SJCRH30 (cell line): ENCODE data around the gene ALPK1. TPM values are rescaled to one million over a fixed set of nuclear protein-coding genes. Genes with fewer than 3 reads are reported as not detected.

ENCODE experiments used
- DNase-seq, 2 experiments: peaks; one replicate each; pipeline ENCODE4 v3.0.0-alpha.2; 2015 to 2020
- H3K27ac ChIP-seq: fragments of 250-450 bp; sonication (Bioruptor Pico); 2 replicates; pipeline ENCODE4 v1.5.1; 2020; ENCODE audit warnings: mild to moderate bottlenecking, moderate library complexity
- H3K27me3 ChIP-seq: fragments of 250-450 bp; sonication (Bioruptor Pico); 2 replicates; pipeline ENCODE4 v1.5.1; 2020; ENCODE audit warnings: mild to moderate bottlenecking, moderate library complexity
- H3K36me3 ChIP-seq: fragments of 250-450 bp; sonication (Bioruptor Pico); 2 replicates; pipeline ENCODE4 v1.5.1; 2020; ENCODE audit warnings: mild to moderate bottlenecking, moderate library complexity
- H3K4me1 ChIP-seq: fragments of 250-450 bp; sonication (Bioruptor Pico); 2 replicates; pipeline ENCODE4 v1.5.1; 2020; ENCODE audit warnings: mild to moderate bottlenecking, moderate library complexity
- H3K4me3 ChIP-seq: fragments of 250-450 bp; sonication (Bioruptor Pico); 2 replicates; pipeline ENCODE4 v1.5.1; 2020; ENCODE audit warnings: mild to moderate bottlenecking, moderate library complexity
- H3K9me3 ChIP-seq: fragments of 250-450 bp; sonication (Bioruptor Pico); replicated peaks from 2 replicates; pipeline ENCODE4 v1.5.1; 2020; ENCODE audit warnings: mild to moderate bottlenecking, moderate library complexity
- total RNA-seq: library from RNA; depleted of rRNA; stranded (reverse); fragments of >200 nt; shearing (Covaris generic); gene quantifications from 2 replicates; pipeline ENCODE4 v1.2.3, GENCODE V29; 2014; rRNA removed

Gene ALPK1
- total RNA-seq: 5.0 and 5.1 TPM in 2 replicates

- Histone ChIP-seq H3K27me3 (no peaks in the 10 kb centered on the region), H3K4me1 (no peaks in the 10 kb centered on the region), H3K4me3 (peak within 1 kb of the TSS; percentile 50), H3K27ac (no peak within 1 kb of the TSS), H3K9me3 (no peaks in the 10 kb centered on the region), H3K36me3 (no peaks in the 10 kb centered on the region)
- DNase-seq: peak; percentile 18 to 77
These were observed at the start of gene ALPK1 for GRCh38 chr4:112296949-112297880. Gene ALPK1, plus strand, starts transcription at chr4:112297369.

- Histone ChIP-seq H3K36me3 (peaks cover 7% of the 10 kb centered on the region; the same call in 1 of the 2 replicates), H3K9me3 (no peaks in the 10 kb centered on the region), H3K4me3 (no peak overlapping the region), H3K27me3 (no peaks in the 10 kb centered on the region), H3K27ac (no peak overlapping the region), H3K4me1 (no peaks in the 10 kb centered on the region)
- DNase-seq: no peak
These were observed 46.0 kb upstream of the ALPK1 start for GRCh38 chr4:112251019-112251643.

GRCh38 chr4:112252234-112252633 is 44.9 kb upstream of the ALPK1 start:
- H3K9me3 ChIP-seq: no peaks in the 10 kb centered on the region
- H3K27ac ChIP-seq: no peak overlapping the region
- no peak overlapping the region for H3K4me3 ChIP-seq
- no peaks in the 10 kb centered on the region for H3K4me1 ChIP-seq
- peaks cover 4% of the 10 kb centered on the region; the same call in 1 of the 2 replicates for H3K36me3 ChIP-seq
- H3K27me3 ChIP-seq: no peaks in the 10 kb centered on the region
- no peak for DNase-seq

GRCh38 chr4:112253382-112254000 is 43.7 kb upstream of the ALPK1 start:
- Histone ChIP-seq H3K9me3 (no peaks in the 10 kb centered on the region), H3K27me3 (no peaks in the 10 kb centered on the region), H3K36me3 (peaks cover 4% of the 10 kb centered on the region; the same call in 1 of the 2 replicates), H3K27ac (no peak overlapping the region), H3K4me3 (no peak overlapping the region), H3K4me1 (no peaks in the 10 kb centered on the region)
- DNase-seq: no peak

- Histone ChIP-seq H3K4me3 (no peak overlapping the region), H3K27ac (no peak overlapping the region), H3K36me3 (peaks cover 18% of the 10 kb centered on the region), H3K9me3 (no peaks in the 10 kb centered on the region), H3K27me3 (no peaks in the 10 kb centered on the region), H3K4me1 (no peaks in the 10 kb centered on the region)
- DNase-seq: no peak
These were observed 40.1 kb upstream of the ALPK1 start for GRCh38 chr4:112257098-112257497.

GRCh38 chr4:112266823-112267222 is 30.3 kb upstream of the ALPK1 start:
- Histone ChIP-seq H3K4me1 (no peaks in the 10 kb centered on the region), H3K4me3 (no peak overlapping the region), H3K27me3 (no peaks in the 10 kb centered on the region), H3K27ac (no peak overlapping the region), H3K9me3 (no peaks in the 10 kb centered on the region), H3K36me3 (peaks cover 38% of the 10 kb centered on the region)
- peak in 1 of 2 experiments; percentile 10 for DNase-seq

GRCh38 chr4:112270051-112270450 is 27.1 kb upstream of the ALPK1 start:
- Histone ChIP-seq H3K4me3 (no peak overlapping the region), H3K9me3 (no peaks in the 10 kb centered on the region), H3K36me3 (peaks cover 37% of the 10 kb centered on the region), H3K4me1 (no peaks in the 10 kb centered on the region), H3K27me3 (no peaks in the 10 kb centered on the region), H3K27ac (no peak overlapping the region)
- DNase-seq: no peak

GRCh38 chr4:112270640-112271421 is 26.3 kb upstream of the ALPK1 start:
- H3K4me1 ChIP-seq: no peaks in the 10 kb centered on the region
- H3K4me3 ChIP-seq: no peak overlapping the region
- H3K36me3 ChIP-seq: peaks cover 29% of the 10 kb centered on the region
- no peaks in the 10 kb centered on the region for H3K27me3 ChIP-seq
- no peak for DNase-seq
- no peaks in the 10 kb centered on the region for H3K9me3 ChIP-seq
- no peak overlapping the region for H3K27ac ChIP-seq

- no peak overlapping the region for H3K4me3 ChIP-seq
- no peak for DNase-seq
- H3K27ac ChIP-seq: no peak overlapping the region
- peaks cover 22% of the 10 kb centered on the region for H3K36me3 ChIP-seq
- H3K9me3 ChIP-seq: no peaks in the 10 kb centered on the region
- no peaks in the 10 kb centered on the region for H3K27me3 ChIP-seq
- H3K4me1 ChIP-seq: no peaks in the 10 kb centered on the region
These were observed 24.9 kb upstream of the ALPK1 start for GRCh38 chr4:112272292-112272691.

GRCh38 chr4:112274959-112275358 is 22.2 kb upstream of the ALPK1 start:
- Histone ChIP-seq H3K4me1 (0 out of 2 replicates have a peak, but pooled peaks cover 2% of the 10 kb centered on the region), H3K36me3 (peaks cover 18% of the 10 kb centered on the region), H3K27ac (no peak overlapping the region), H3K9me3 (no peaks in the 10 kb centered on the region), H3K27me3 (no peaks in the 10 kb centered on the region), H3K4me3 (no peak overlapping the region)
- no peak for DNase-seq

GRCh38 chr4:112276113-112276512 is 21.1 kb upstream of the ALPK1 start:
- Histone ChIP-seq H3K9me3 (no peaks in the 10 kb centered on the region), H3K36me3 (peaks cover 16% of the 10 kb centered on the region), H3K27me3 (no peaks in the 10 kb centered on the region), H3K4me1 (0 out of 2 replicates have a peak, but pooled peaks cover 2% of the 10 kb centered on the region), H3K4me3 (no peak overlapping the region), H3K27ac (no peak overlapping the region)
- DNase-seq: no peak

- no peak for DNase-seq
- Histone ChIP-seq H3K27ac (no peak overlapping the region), H3K4me3 (no peak overlapping the region), H3K36me3 (peaks cover 14% of the 10 kb centered on the region), H3K4me1 (0 out of 2 replicates have a peak, but pooled peaks cover 2% of the 10 kb centered on the region), H3K9me3 (no peaks in the 10 kb centered on the region), H3K27me3 (no peaks in the 10 kb centered on the region)
These were observed 19.9 kb upstream of the ALPK1 start for GRCh38 chr4:112277220-112277619.

- H3K36me3 ChIP-seq: peaks cover 12% of the 10 kb centered on the region
- DNase-seq: no peak
- H3K4me1 ChIP-seq: 0 out of 2 replicates have a peak, but pooled peaks cover 2% of the 10 kb centered on the region
- no peaks in the 10 kb centered on the region for H3K9me3 ChIP-seq
- H3K4me3 ChIP-seq: no peak overlapping the region
- no peak overlapping the region for H3K27ac ChIP-seq
- no peaks in the 10 kb centered on the region for H3K27me3 ChIP-seq
These were observed 19.3 kb upstream of the ALPK1 start for GRCh38 chr4:112277705-112278448.
